Lung (tissue), 12 donors: ENCODE data around the gene CAMSAP3. TPM values are rescaled to one million over a fixed set of nuclear protein-coding genes. Genes with fewer than 3 reads are reported as not detected.
"Not testable (repeated sequence)": the region's sequence is repeated elsewhere in the genome, so short reads cannot be mapped to it uniquely, and the experiment has no call there.

Experiments used
- ATAC-seq: fragments of 200-7000 bp; cut with Tn5 transposase; one replicate; pipeline ENCODE4 v1.9.1; 2020; ENCODE audit warnings: moderate number of reproducible peaks; ENCODE audit not compliant: insufficient read depth, low FRiP score
- DNase-seq, 3 donors: peaks; one replicate each; pipeline ENCODE4 v3.0.0-alpha.2; 2013 to 2017
- H3K27ac ChIP-seq, 2 donors: one replicate each; pipeline ENCODE4 v1.5.1; 2013; ENCODE audit warnings: mild to moderate bottlenecking in 2 of 2, moderate library complexity in 2 of 2, control low read depth in 1 of 2, inconsistent platforms in 1 of 2, low read depth in 1 of 2, low read length in 1 of 2
- H3K27me3 ChIP-seq, 3 donors: one replicate each; pipeline ENCODE4 v1.5.1; 2013; ENCODE audit warnings: low read length in 2 of 3; ENCODE audit not compliant: control insufficient read depth in 3 of 3, insufficient read depth in 3 of 3
- H3K36me3 ChIP-seq, 4 donors: one replicate each; pipeline ENCODE4 v1.5.1; 2013; ENCODE audit warnings: low read length in 4 of 4, mild to moderate bottlenecking in 1 of 4, moderate library complexity in 1 of 4; ENCODE audit not compliant: control insufficient read depth in 4 of 4, insufficient read depth in 4 of 4
- H3K4me1 ChIP-seq, 5 donors: one replicate each; pipeline ENCODE4 v1.5.1; 2013; ENCODE audit warnings: low read length in 5 of 5, mild to moderate bottlenecking in 2 of 5, moderate library complexity in 1 of 5; ENCODE audit not compliant: control insufficient read depth in 5 of 5, insufficient read depth in 5 of 5
- H3K4me3 ChIP-seq: one replicate; pipeline ENCODE4 v1.5.1; 2013; ENCODE audit warnings: mild to moderate bottlenecking, control low read depth, moderate library complexity
- H3K9ac ChIP-seq, 2 donors: one replicate each; pipeline ENCODE4 v1.5.1; 2013; ENCODE audit warnings: low read length in 2 of 2, control low read depth in 1 of 2; ENCODE audit not compliant: insufficient read depth in 1 of 2
- H3K9me3 ChIP-seq, 4 donors: one replicate each; pipeline ENCODE4 v1.5.1; 2013; ENCODE audit warnings: low read length in 3 of 4, mild to moderate bottlenecking in 1 of 4, moderate library complexity in 1 of 4; ENCODE audit not compliant: control insufficient read depth in 4 of 4, insufficient read depth in 3 of 4
- WGBS, 2 donors: extraction: QIAGEN DNeasy Blood & Tissue Kit; methylation state at CpG; one replicate each; pipeline ENCODE4 v1.1.7; 2013; 5-methylcytosine and 5-hydroxymethylcytosine counted together
- polyA plus RNA-seq, 2 donors: library from polyadenylated mRNA; stranded (reverse); fragments of 200-250 nt; gene quantifications; one replicate each; pipeline ENCODE4 v1.2.1, GENCODE V29; 2013
- total RNA-seq, 2 donors: library from RNA; depleted of rRNA in 1 of 2; stranded (reverse); fragments of >200 nt in 1 of 2; gene quantifications; one replicate each; pipeline ENCODE4 v1.2.1, GENCODE V29; 2014 to 2021
- TF ChIP-seq, protein P1 (sequence below): IDR thresholded peaks from 2 replicates; pipeline ENCODE4 v1.5.1; 2012; ENCODE audit warnings: mild to moderate bottlenecking; ENCODE audit errors: control extremely low read depth, extremely low read depth
- donor health status: control.
- donor health status: control.
- donor health status: Bipolar disorder and iron deficiency.
- donor health status: healthy.
- donor health status: DM: yes; HTN: yes; CAD: no.

The CAMSAP3 gene
- total and polyA plus RNA-seq, 4 donors, result 9.2 to 30.4 (median 19.2) TPM

DNA sequence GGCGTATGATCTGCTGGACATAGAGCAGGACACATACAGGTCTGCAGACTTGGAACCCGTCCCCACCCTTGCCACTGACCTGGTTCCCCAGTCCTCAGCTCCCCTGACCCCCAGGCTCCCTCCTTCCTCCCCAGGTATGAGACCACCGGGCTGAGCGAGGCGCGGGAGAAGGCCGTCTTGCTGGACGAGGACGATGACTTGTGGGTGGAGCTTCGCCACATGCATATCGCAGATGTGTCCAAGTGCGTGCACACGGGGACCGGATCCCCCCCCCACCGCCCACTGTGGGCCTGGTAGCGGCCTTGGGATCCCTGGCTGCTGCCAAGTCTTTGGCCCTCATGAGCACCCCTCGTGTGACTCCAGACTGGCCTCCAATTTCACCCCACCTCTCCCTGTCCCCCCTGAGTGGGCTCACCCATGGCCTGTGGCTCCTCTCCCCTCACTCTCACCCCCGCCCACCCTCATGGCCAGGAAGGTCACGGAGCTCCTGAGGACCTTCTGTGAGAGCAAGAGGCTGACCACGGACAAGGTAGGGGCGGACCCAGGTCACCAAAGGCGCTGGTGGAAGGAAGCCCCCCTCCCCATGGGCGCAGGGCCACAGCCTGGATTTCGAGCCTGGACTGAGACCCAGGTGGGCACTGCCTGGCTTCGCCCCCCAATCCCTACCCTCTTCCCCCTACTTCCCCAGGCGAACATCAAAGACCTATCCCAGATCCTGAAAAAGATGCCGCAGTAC lies 46.8 kb downstream of the CAMSAP3 start:
- Histone ChIP-seq H3K9me3 (peaks cover 0 to 2% (median 0%) of the 10 kb centered on the region in 4 donors), H3K4me3 (no peak overlapping the region), H3K27me3 (no peaks in the 10 kb centered on the region), H3K4me1 (peaks cover 0 to 12% (median 0%) of the 10 kb centered on the region in 5 donors), H3K9ac (no peak overlapping the region), H3K36me3 (peaks cover 0 to 21% (median 3%) of the 10 kb centered on the region in 4 donors), H3K27ac (no peak overlapping the region)
- no peak for DNase-seq
- 92 to 94% methylated on average over 27 of the region's 27 CpGs for WGBS, 2 donors
- ATAC-seq, result no peak
- TF ChIP-seq, protein P1, sequence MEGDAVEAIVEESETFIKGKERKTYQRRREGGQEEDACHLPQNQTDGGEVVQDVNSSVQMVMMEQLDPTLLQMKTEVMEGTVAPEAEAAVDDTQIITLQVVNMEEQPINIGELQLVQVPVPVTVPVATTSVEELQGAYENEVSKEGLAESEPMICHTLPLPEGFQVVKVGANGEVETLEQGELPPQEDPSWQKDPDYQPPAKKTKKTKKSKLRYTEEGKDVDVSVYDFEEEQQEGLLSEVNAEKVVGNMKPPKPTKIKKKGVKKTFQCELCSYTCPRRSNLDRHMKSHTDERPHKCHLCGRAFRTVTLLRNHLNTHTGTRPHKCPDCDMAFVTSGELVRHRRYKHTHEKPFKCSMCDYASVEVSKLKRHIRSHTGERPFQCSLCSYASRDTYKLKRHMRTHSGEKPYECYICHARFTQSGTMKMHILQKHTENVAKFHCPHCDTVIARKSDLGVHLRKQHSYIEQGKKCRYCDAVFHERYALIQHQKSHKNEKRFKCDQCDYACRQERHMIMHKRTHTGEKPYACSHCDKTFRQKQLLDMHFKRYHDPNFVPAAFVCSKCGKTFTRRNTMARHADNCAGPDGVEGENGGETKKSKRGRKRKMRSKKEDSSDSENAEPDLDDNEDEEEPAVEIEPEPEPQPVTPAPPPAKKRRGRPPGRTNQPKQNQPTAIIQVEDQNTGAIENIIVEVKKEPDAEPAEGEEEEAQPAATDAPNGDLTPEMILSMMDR, result no peak

DNA sequence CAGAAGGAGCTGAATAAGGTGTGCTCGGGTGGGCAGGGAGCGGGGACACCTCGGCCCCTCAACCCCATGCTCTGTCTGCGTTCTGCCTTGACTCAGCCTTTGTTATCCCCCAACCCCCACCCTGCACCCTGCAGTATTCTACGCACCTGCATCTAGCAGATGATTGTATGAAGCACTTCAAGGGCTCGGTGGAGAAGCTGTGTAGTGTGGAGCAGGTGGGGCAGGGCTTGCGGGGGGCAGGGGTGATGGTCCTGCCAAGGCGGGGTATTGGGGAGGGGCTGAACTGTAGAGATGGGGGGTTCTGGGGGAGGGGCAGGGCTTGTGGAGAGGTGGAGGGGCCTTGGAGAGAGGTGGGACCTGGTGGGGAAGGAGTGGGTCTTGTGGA lies 47.4 kb downstream of the CAMSAP3 start:
- H3K9ac ChIP-seq, result no peak overlapping the region
- DNase-seq (no peak), ATAC-seq (no peak)
- TF ChIP-seq, protein P1, result no peak
- peaks cover 0 to 12% (median 0%) of the 10 kb centered on the region in 5 donors for H3K4me1 ChIP-seq
- 93 to 97% methylated on average over 8 of the region's 8 CpGs for WGBS, 2 donors
- H3K27ac ChIP-seq, result no peak overlapping the region
- H3K36me3 ChIP-seq, result peaks cover 0 to 24% (median 3%) of the 10 kb centered on the region in 4 donors
- H3K4me3 ChIP-seq, result no peak overlapping the region
- no peaks in the 10 kb centered on the region for H3K27me3 ChIP-seq
- H3K9me3 ChIP-seq, result peaks cover 0 to 2% (median 0%) of the 10 kb centered on the region in 4 donors

DNA sequence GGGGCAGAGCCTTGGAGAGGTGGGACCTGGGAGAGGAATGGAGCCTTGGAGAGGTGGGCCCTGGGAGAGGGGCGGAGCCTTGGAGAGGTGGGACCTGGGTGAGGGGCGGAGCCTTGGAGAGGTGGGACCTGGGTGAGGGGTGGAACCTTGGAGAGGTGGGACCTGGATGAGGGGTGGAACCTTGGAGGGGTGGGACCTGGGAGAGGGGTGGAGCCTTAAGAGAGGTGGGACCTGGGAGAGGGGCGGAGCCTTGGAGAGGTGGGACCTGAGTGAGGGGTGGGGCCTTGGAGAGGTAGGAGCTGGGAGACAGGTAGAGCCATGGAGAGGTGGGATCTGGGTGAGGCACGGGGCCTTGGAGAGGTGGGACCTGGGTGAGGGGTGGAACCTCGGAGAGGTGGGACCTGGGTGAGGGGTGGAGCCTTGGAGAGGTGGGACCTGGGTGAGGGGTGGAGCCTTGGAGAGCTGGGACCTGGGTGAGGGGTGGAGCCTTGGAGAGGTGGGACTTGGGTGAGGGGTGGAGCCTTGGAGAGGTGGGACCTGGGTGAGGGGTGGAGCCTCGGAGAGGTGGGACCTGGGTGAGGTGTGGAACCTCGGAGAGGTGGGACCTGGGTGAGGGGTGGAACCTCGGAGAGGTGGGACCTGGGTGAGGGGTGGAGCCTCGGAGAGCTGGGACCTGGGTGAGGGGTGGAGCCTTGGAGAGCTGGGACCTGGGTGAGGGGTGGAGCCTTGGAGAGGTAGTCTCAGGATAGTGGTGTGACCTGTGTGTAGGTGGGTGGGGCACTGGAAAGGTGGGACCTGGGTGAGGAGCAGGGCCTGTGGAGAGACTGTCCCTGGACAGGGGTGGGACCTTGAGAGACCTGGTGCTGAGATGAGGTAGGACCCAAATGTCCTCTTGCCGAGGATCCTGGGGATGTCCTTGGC lies 48.2 kb downstream of the CAMSAP3 start:
- H3K36me3 ChIP-seq, result peaks cover 0 to 24% (median 3%) of the 10 kb centered on the region in 4 donors
- H3K27ac ChIP-seq, H3K9ac ChIP-seq, H3K27me3 ChIP-seq, H3K9me3 ChIP-seq, DNase-seq, ATAC-seq, H3K4me3 ChIP-seq: not testable (repeated sequence)
- peaks cover 0 to 12% (median 0%) of the 10 kb centered on the region in 5 donors for H3K4me1 ChIP-seq
- WGBS, 2 donors, result 67 to 91% methylated on average over 9 to 10 of the region's 10 CpGs

DNA sequence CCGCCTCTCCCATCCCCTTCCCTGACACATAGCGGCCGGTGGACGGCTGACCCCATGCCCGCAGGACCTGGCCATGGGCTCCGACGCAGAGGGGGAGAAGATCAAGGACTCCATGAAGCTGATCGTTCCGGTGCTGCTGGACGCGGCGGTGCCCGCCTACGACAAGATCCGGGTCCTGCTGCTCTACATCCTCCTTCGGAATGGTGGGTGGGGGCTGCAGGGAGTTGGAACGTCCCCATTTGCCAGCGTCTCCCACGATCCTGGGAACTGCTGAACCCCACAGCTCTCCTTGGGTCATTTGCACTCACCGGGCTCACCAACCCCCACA lies 48.9 kb downstream of the CAMSAP3 start:
- DNase-seq (no peak), ATAC-seq (no peak)
- no peak overlapping the region for H3K9ac ChIP-seq
- H3K36me3 ChIP-seq, result peaks cover 0 to 24% (median 3%) of the 10 kb centered on the region in 4 donors
- no peak overlapping the region for H3K4me3 ChIP-seq
- H3K9me3 ChIP-seq, result peaks cover 0 to 2% (median 0%) of the 10 kb centered on the region in 4 donors
- no peaks in the 10 kb centered on the region for H3K27me3 ChIP-seq
- H3K27ac ChIP-seq, result no peak overlapping the region
- 95 to 96% methylated on average over 19 to 20 of the region's 20 CpGs for WGBS, 2 donors
- TF ChIP-seq, protein P1, result no peak
- peaks cover 0 to 12% (median 0%) of the 10 kb centered on the region in 5 donors for H3K4me1 ChIP-seq
